LNCAP (cell line): Measurements from ENCODE around the gene STAG1.
A peak's percentile ranks its signal among the peaks of the same experiment; 100 is the strongest.

Experiments used
- CTCF ChIP-seq: fragments of 450-650 bp; IDR thresholded peaks from 2 replicates; pipeline ENCODE4 v1.5.1; 2017; ENCODE audit warnings: mild to moderate bottlenecking

STAG1 gene

DNA sequence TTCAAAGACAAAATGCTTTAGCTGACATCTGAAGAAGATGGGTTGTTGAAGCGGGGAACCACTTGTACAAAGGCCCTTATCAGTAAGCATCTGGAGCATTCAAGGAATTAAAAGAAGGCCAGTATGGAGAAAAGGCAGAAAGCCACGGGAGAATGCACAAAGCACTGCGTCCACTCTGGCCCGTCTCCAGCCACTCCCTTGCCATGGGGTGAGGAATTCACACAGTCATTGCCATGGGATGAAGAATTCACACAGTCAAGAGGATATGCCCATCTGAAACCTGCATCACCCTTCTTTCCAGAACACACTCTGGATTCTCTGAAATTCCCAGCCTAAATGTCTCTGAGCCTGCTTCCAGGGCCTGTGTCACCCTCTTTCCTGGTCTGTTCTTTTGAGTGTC is 26.7 kb upstream of the STAG1 start:
- TF ChIP-seq CTCF, result no peak

GRCh38 chr3:136772709-136773108 is 20.5 kb upstream of the STAG1 start:
- TF ChIP-seq CTCF, result no peak

- TF ChIP-seq CTCF, result peak; percentile 80
Observed at GRCh38 chr3:136758160-136759102, 6.3 kb upstream of the STAG1 start.

DNA sequence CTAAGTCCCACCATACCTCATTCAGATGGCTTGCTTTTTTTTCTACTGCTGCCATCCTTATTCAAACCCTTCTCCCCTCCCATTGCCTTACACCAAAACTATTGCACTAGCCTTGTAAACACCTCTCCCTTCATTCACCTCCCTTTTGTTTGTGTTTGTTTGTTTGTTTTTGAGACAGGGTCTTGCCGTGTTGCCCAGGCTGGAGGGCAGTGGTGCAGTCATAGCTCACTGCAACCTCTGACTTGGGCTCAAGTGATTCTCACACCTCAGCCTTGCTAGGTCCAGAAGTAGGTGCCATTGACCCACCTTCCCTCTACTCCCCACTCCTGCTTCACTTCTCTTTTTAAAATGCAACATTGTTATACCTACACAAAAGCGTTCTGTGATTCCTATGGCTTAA is 3.0 kb upstream of the STAG1 start:
- no peak for TF ChIP-seq CTCF

GRCh38 chr3:136753326-136753939 is 1.3 kb upstream of the STAG1 start:
- no peak for TF ChIP-seq CTCF

GRCh38 chr3:136752422-136753325 is 496 bp upstream of the STAG1 start:
- no peak; the same call in 1 of the 2 replicates for TF ChIP-seq CTCF
